Spleen (tissue), 7 donors: ENCODE measurements around the gene RNF17.

ENCODE experiments used
- CTCF ChIP-seq, 11 experiments: fragments of 200-600 bp in 7 of 11; fragments of 450-650 bp in 4 of 11; sonication (generic) in 4 of 11; IDR thresholded peaks in 8 of 11; conservative IDR thresholded peaks in 3 of 11; 1 replicate in 7 of 11; 2 replicates in 4 of 11; pipeline versions ENCODE4 v1.4.0 to v1.8.0; 2016 to 2021; ENCODE audit warnings: antibody characterized with exemption in 11 of 11, inconsistent platforms in 4 of 11, mild to moderate bottlenecking in 1 of 11
- POLR2AphosphoS5 ChIP-seq, 3 donors: sonication (generic); formaldehyde crosslinking; IDR thresholded peaks; one replicate each; pipeline ENCODE4 v1.5.1; 2017; ENCODE audit warnings: antibody characterized with exemption in 3 of 3
- donor health status: DM: no; HTN: no; CAD: no; lungs with moderate emphysema.
- donor health status: DM: no; HTN: no; CAD: no.
- donor health status: DM: no; HTN: no; CAD: no.

- no peak for TF ChIP-seq POLR2AphosphoS5 (IDR thresholded peaks at IDR 0.05)
- TF ChIP-seq CTCF (IDR thresholded peaks at IDR 0.05 in 8 of 11, conservative IDR thresholded peaks at IDR 0.05 in 3 of 11) = no peak
Measured at GRCh38 chr13:24921003-24921402, 157.0 kb downstream of the RNF17 start.
